ENCODE data around the gene ADISSP.

The ADISSP gene

GRCh38 chr20:3729811-3730540, 37.6 kb downstream of the ADISSP start:
- no peaks in the 10 kb centered on the region for H3K9me3 ChIP-seq (ENCODE audit: control insufficient read depth in 1 of 2, low read length in 2 of 2)
- H3K36me3 ChIP-seq (ENCODE audit: control insufficient read depth in 1 of 2, insufficient read depth in 2 of 2, low read length in 2 of 2) = no peaks in the 10 kb centered on the region
- H3K27ac ChIP-seq (ENCODE audit: low read length) = no peak overlapping the region
- peaks cover 0 to 9% of the 10 kb centered on the region in 2 donors for H3K4me1 ChIP-seq (ENCODE audit: control insufficient read depth in 1 of 2, insufficient read depth in 2 of 2, low read length in 2 of 2)
- H3K4me3 ChIP-seq (ENCODE audit: low read depth in 1 of 2, low read length in 2 of 2) = no peak overlapping the region
- H3K27me3 ChIP-seq (ENCODE audit: low read depth, low read length) = peaks cover 4% of the 10 kb centered on the region

GRCh38 chr20:3729378-3729777, 38.2 kb downstream of the ADISSP start:
- Histone ChIP-seq H3K36me3 (ENCODE audit: control insufficient read depth in 1 of 2, insufficient read depth in 2 of 2, low read length in 2 of 2) (no peaks in the 10 kb centered on the region), H3K4me3 (ENCODE audit: low read depth in 1 of 2, low read length in 2 of 2) (no peak overlapping the region), H3K9me3 (ENCODE audit: control insufficient read depth in 1 of 2, low read length in 2 of 2) (no peaks in the 10 kb centered on the region), H3K27me3 (ENCODE audit: low read depth, low read length) (peaks cover 4% of the 10 kb centered on the region), H3K27ac (ENCODE audit: low read length) (no peak overlapping the region), H3K4me1 (ENCODE audit: control insufficient read depth in 1 of 2, insufficient read depth in 2 of 2, low read length in 2 of 2) (peaks cover 0 to 9% of the 10 kb centered on the region in 2 donors)

GRCh38 chr20:3728876-3729275, 38.7 kb downstream of the ADISSP start:
- Histone ChIP-seq H3K4me1 (ENCODE audit: control insufficient read depth in 1 of 2, insufficient read depth in 2 of 2, low read length in 2 of 2) (peaks cover 0 to 9% of the 10 kb centered on the region in 2 donors), H3K4me3 (ENCODE audit: low read depth in 1 of 2, low read length in 2 of 2) (no peak overlapping the region), H3K36me3 (ENCODE audit: control insufficient read depth in 1 of 2, insufficient read depth in 2 of 2, low read length in 2 of 2) (no peaks in the 10 kb centered on the region), H3K9me3 (ENCODE audit: control insufficient read depth in 1 of 2, low read length in 2 of 2) (no peaks in the 10 kb centered on the region), H3K27me3 (ENCODE audit: low read depth, low read length) (peaks cover 4% of the 10 kb centered on the region), H3K27ac (ENCODE audit: low read length) (no peak overlapping the region)

- no peak overlapping the region for H3K4me3 ChIP-seq (ENCODE audit: low read depth in 1 of 2, low read length in 2 of 2)
- no peaks in the 10 kb centered on the region for H3K36me3 ChIP-seq (ENCODE audit: control insufficient read depth in 1 of 2, insufficient read depth in 2 of 2, low read length in 2 of 2)
- peaks cover 4% of the 10 kb centered on the region for H3K27me3 ChIP-seq (ENCODE audit: low read depth, low read length)
- no peak overlapping the region for H3K27ac ChIP-seq (ENCODE audit: low read length)
- no peaks in the 10 kb centered on the region for H3K9me3 ChIP-seq (ENCODE audit: control insufficient read depth in 1 of 2, low read length in 2 of 2)
- peaks cover 0 to 9% of the 10 kb centered on the region in 2 donors for H3K4me1 ChIP-seq (ENCODE audit: control insufficient read depth in 1 of 2, insufficient read depth in 2 of 2, low read length in 2 of 2)
Observed at GRCh38 chr20:3728354-3728753, 39.2 kb downstream of the ADISSP start.

- Histone ChIP-seq H3K27me3 (ENCODE audit: low read depth, low read length) (no peaks in the 10 kb centered on the region), H3K27ac (ENCODE audit: low read length) (peak overlapping the region; percentile 36), H3K4me1 (ENCODE audit: control insufficient read depth in 1 of 2, insufficient read depth in 2 of 2, low read length in 2 of 2) (peaks cover 0 to 9% of the 10 kb centered on the region in 2 donors), H3K9me3 (ENCODE audit: control insufficient read depth in 1 of 2, low read length in 2 of 2) (no peaks in the 10 kb centered on the region), H3K36me3 (ENCODE audit: control insufficient read depth in 1 of 2, insufficient read depth in 2 of 2, low read length in 2 of 2) (no peaks in the 10 kb centered on the region), H3K4me3 (ENCODE audit: low read depth in 1 of 2, low read length in 2 of 2) (peak overlapping the region in 1 of 2 donors; percentile 8)
Observed at GRCh38 chr20:3727401-3728021, 40.0 kb downstream of the ADISSP start.

GRCh38 chr20:3724356-3724755, 43.2 kb downstream of the ADISSP start:
- no peaks in the 10 kb centered on the region for H3K27me3 ChIP-seq (ENCODE audit: low read depth, low read length)
- no peaks in the 10 kb centered on the region for H3K9me3 ChIP-seq (ENCODE audit: control insufficient read depth in 1 of 2, low read length in 2 of 2)
- no peaks in the 10 kb centered on the region for H3K36me3 ChIP-seq (ENCODE audit: control insufficient read depth in 1 of 2, insufficient read depth in 2 of 2, low read length in 2 of 2)
- no peak overlapping the region for H3K4me3 ChIP-seq (ENCODE audit: low read depth in 1 of 2, low read length in 2 of 2)
- H3K4me1 ChIP-seq (ENCODE audit: control insufficient read depth in 1 of 2, insufficient read depth in 2 of 2, low read length in 2 of 2) = peaks cover 0 to 9% of the 10 kb centered on the region in 2 donors
- H3K27ac ChIP-seq (ENCODE audit: low read length) = no peak overlapping the region

- Histone ChIP-seq H3K9me3 (ENCODE audit: control insufficient read depth in 1 of 2, low read length in 2 of 2) (no peaks in the 10 kb centered on the region), H3K27me3 (ENCODE audit: low read depth, low read length) (no peaks in the 10 kb centered on the region), H3K4me1 (ENCODE audit: control insufficient read depth in 1 of 2, insufficient read depth in 2 of 2, low read length in 2 of 2) (peaks cover 0 to under 1% of the 10 kb centered on the region in 2 donors), H3K27ac (ENCODE audit: low read length) (no peak overlapping the region), H3K36me3 (ENCODE audit: control insufficient read depth in 1 of 2, insufficient read depth in 2 of 2, low read length in 2 of 2) (no peaks in the 10 kb centered on the region), H3K4me3 (ENCODE audit: low read depth in 1 of 2, low read length in 2 of 2) (no peak overlapping the region)
Observed at GRCh38 chr20:3723284-3723683, 44.3 kb downstream of the ADISSP start.

- Histone ChIP-seq H3K27ac (ENCODE audit: low read length) (no peak overlapping the region), H3K27me3 (ENCODE audit: low read depth, low read length) (no peaks in the 10 kb centered on the region), H3K4me3 (ENCODE audit: low read depth in 1 of 2, low read length in 2 of 2) (no peak overlapping the region), H3K36me3 (ENCODE audit: control insufficient read depth in 1 of 2, insufficient read depth in 2 of 2, low read length in 2 of 2) (no peaks in the 10 kb centered on the region), H3K4me1 (ENCODE audit: control insufficient read depth in 1 of 2, insufficient read depth in 2 of 2, low read length in 2 of 2) (no peaks in the 10 kb centered on the region), H3K9me3 (ENCODE audit: control insufficient read depth in 1 of 2, low read length in 2 of 2) (no peaks in the 10 kb centered on the region)
Observed at GRCh38 chr20:3721912-3722311, 45.6 kb downstream of the ADISSP start.

- no peaks in the 10 kb centered on the region for H3K27me3 ChIP-seq (ENCODE audit: low read depth, low read length)
- no peak overlapping the region for H3K27ac ChIP-seq (ENCODE audit: low read length)
- no peak overlapping the region for H3K4me3 ChIP-seq (ENCODE audit: low read depth in 1 of 2, low read length in 2 of 2)
- H3K9me3 ChIP-seq (ENCODE audit: control insufficient read depth in 1 of 2, low read length in 2 of 2) = no peaks in the 10 kb centered on the region
- H3K4me1 ChIP-seq (ENCODE audit: control insufficient read depth in 1 of 2, insufficient read depth in 2 of 2, low read length in 2 of 2) = no peaks in the 10 kb centered on the region
- H3K36me3 ChIP-seq (ENCODE audit: control insufficient read depth in 1 of 2, insufficient read depth in 2 of 2, low read length in 2 of 2) = no peaks in the 10 kb centered on the region
Observed at GRCh38 chr20:3720626-3721025, 46.9 kb downstream of the ADISSP start.

- Histone ChIP-seq H3K27me3 (ENCODE audit: low read depth, low read length) (no peaks in the 10 kb centered on the region), H3K4me3 (ENCODE audit: low read depth in 1 of 2, low read length in 2 of 2) (no peak overlapping the region), H3K36me3 (ENCODE audit: control insufficient read depth in 1 of 2, insufficient read depth in 2 of 2, low read length in 2 of 2) (no peaks in the 10 kb centered on the region), H3K27ac (ENCODE audit: low read length) (no peak overlapping the region), H3K9me3 (ENCODE audit: control insufficient read depth in 1 of 2, low read length in 2 of 2) (no peaks in the 10 kb centered on the region), H3K4me1 (ENCODE audit: control insufficient read depth in 1 of 2, insufficient read depth in 2 of 2, low read length in 2 of 2) (no peaks in the 10 kb centered on the region)
Observed at GRCh38 chr20:3720068-3720467, 47.5 kb downstream of the ADISSP start.

- no peak overlapping the region for H3K4me3 ChIP-seq (ENCODE audit: low read depth in 1 of 2, low read length in 2 of 2)
- no peaks in the 10 kb centered on the region for H3K27me3 ChIP-seq (ENCODE audit: low read depth, low read length)
- no peaks in the 10 kb centered on the region for H3K4me1 ChIP-seq (ENCODE audit: control insufficient read depth in 1 of 2, insufficient read depth in 2 of 2, low read length in 2 of 2)
- H3K36me3 ChIP-seq (ENCODE audit: control insufficient read depth in 1 of 2, insufficient read depth in 2 of 2, low read length in 2 of 2) = no peaks in the 10 kb centered on the region
- no peak overlapping the region for H3K27ac ChIP-seq (ENCODE audit: low read length)
- no peaks in the 10 kb centered on the region for H3K9me3 ChIP-seq (ENCODE audit: control insufficient read depth in 1 of 2, low read length in 2 of 2)
Observed at GRCh38 chr20:3719046-3719445, 48.5 kb downstream of the ADISSP start.
